NT2/D1 (cell line): ENCODE results near the gene MAML2.

Source experiments
- DNase-seq: peaks from one replicate; pipeline ENCODE4 v3.0.0-alpha.2; 2011; ENCODE audit warnings: low read depth, low spot score
- H3K27me3 ChIP-seq: 2 replicates; pipeline ENCODE4 v1.6.0; 2011; ENCODE audit warnings: mild to moderate bottlenecking; ENCODE audit not compliant: insufficient read length, insufficient read depth
- H3K36me3 ChIP-seq: 2 replicates; pipeline ENCODE4 v1.6.1; 2011; ENCODE audit warnings: mild to moderate bottlenecking, low read length, mixed read lengths; ENCODE audit not compliant: insufficient read depth, insufficient read length
- H3K4me1 ChIP-seq: 2 replicates; pipeline ENCODE4 v1.5.1; 2011; ENCODE audit not compliant: insufficient read depth, insufficient read length
- H3K4me3 ChIP-seq: 2 replicates; pipeline ENCODE4 v1.5.1; 2011; ENCODE audit warnings: low read depth; ENCODE audit not compliant: insufficient read length
- H3K9ac ChIP-seq: 2 replicates; pipeline ENCODE4 v1.6.0; 2011; ENCODE audit warnings: low read depth; ENCODE audit not compliant: insufficient read length
- H3K9me3 ChIP-seq: 2 replicates; pipeline ENCODE4 v1.5.1; 2011; ENCODE audit warnings: mild to moderate bottlenecking, low read length; ENCODE audit not compliant: insufficient read depth
- SUZ12 ChIP-seq: IDR thresholded peaks from 2 replicates; pipeline ENCODE4 v1.6.1; 2011; ENCODE audit not compliant: insufficient read length, insufficient read depth; ENCODE audit errors: extremely low read depth
- YY1 ChIP-seq: IDR thresholded peaks from 2 replicates; pipeline ENCODE4 v1.6.1; 2011; ENCODE audit not compliant: insufficient read length, insufficient read depth
- ZNF274 ChIP-seq: IDR thresholded peaks from 2 replicates; pipeline ENCODE4 v1.6.1; 2011; ENCODE audit warnings: mild to moderate bottlenecking, low read depth, low read length

Gene MAML2

GRCh38 chr11:96173906-96174305 is 169.1 kb downstream of the MAML2 start:
- H3K27me3 ChIP-seq: no peaks in the 10 kb centered on the region
- no peaks in the 10 kb centered on the region for H3K4me1 ChIP-seq
- TF ChIP-seq ZNF274 (no peak), SUZ12 (no peak), YY1 (no peak)
- no peaks in the 10 kb centered on the region; the same call in 1 of the 2 replicates for H3K9me3 ChIP-seq
- no peak overlapping the region for H3K9ac ChIP-seq
- peaks cover 3% of the 10 kb centered on the region for H3K36me3 ChIP-seq
- H3K4me3 ChIP-seq: no peak overlapping the region
- no peak for DNase-seq

GRCh38 chr11:96173422-96173821 is 169.6 kb downstream of the MAML2 start:
- Histone ChIP-seq H3K9ac (no peak overlapping the region), H3K9me3 (no peaks in the 10 kb centered on the region), H3K4me1 (no peaks in the 10 kb centered on the region), H3K27me3 (no peaks in the 10 kb centered on the region), H3K4me3 (no peak overlapping the region), H3K36me3 (peaks cover 3% of the 10 kb centered on the region)
- TF ChIP-seq YY1 (no peak), SUZ12 (no peak), ZNF274 (no peak)
- no peak for DNase-seq

GRCh38 chr11:96172604-96173003 is 170.4 kb downstream of the MAML2 start:
- no peak for TF ChIP-seq YY1
- no peak for TF ChIP-seq SUZ12
- TF ChIP-seq ZNF274: no peak
- no peak overlapping the region for H3K4me3 ChIP-seq

GRCh38 chr11:96169250-96169649 is 173.7 kb downstream of the MAML2 start:
- Histone ChIP-seq H3K36me3 (peaks cover 3% of the 10 kb centered on the region), H3K4me3 (no peak overlapping the region)

More at GRCh38 chr11:96172604-96173003, 170.4 kb downstream of the MAML2 start:
- H3K9ac ChIP-seq: no peak overlapping the region
- peaks cover 3% of the 10 kb centered on the region for H3K36me3 ChIP-seq
- no peaks in the 10 kb centered on the region for H3K4me1 ChIP-seq
- no peaks in the 10 kb centered on the region for H3K27me3 ChIP-seq
- no peak for DNase-seq
- no peaks in the 10 kb centered on the region for H3K9me3 ChIP-seq

GRCh38 chr11:96168623-96169022 is 174.4 kb downstream of the MAML2 start:
- no peak overlapping the region for H3K9ac ChIP-seq
- no peaks in the 10 kb centered on the region for H3K9me3 ChIP-seq
- peaks cover 3% of the 10 kb centered on the region for H3K36me3 ChIP-seq
- DNase-seq: no peak
- no peaks in the 10 kb centered on the region for H3K4me1 ChIP-seq
- no peaks in the 10 kb centered on the region for H3K27me3 ChIP-seq
- TF ChIP-seq ZNF274 (no peak), YY1 (no peak), SUZ12 (no peak)
- H3K4me3 ChIP-seq: no peak overlapping the region

More at GRCh38 chr11:96169250-96169649, 173.7 kb downstream of the MAML2 start:
- no peak for TF ChIP-seq YY1
- no peak for TF ChIP-seq SUZ12
- TF ChIP-seq ZNF274: no peak
- Histone ChIP-seq H3K4me1 (no peaks in the 10 kb centered on the region), H3K9me3 (no peaks in the 10 kb centered on the region), H3K27me3 (no peaks in the 10 kb centered on the region), H3K9ac (no peak overlapping the region)
- no peak for DNase-seq

- DNase-seq: no peak
- Histone ChIP-seq H3K9me3 (no peaks in the 10 kb centered on the region), H3K36me3 (no peaks in the 10 kb centered on the region), H3K27me3 (no peaks in the 10 kb centered on the region), H3K4me3 (no peak overlapping the region), H3K9ac (no peak overlapping the region), H3K4me1 (no peaks in the 10 kb centered on the region)
- TF ChIP-seq SUZ12 (no peak), ZNF274 (no peak), YY1 (no peak)
These were observed 175.2 kb downstream of the MAML2 start for GRCh38 chr11:96167787-96168186.

- no peak for DNase-seq
- TF ChIP-seq ZNF274 (no peak), YY1 (no peak), SUZ12 (no peak)
- no peaks in the 10 kb centered on the region for H3K9me3 ChIP-seq
- H3K4me3 ChIP-seq: no peak overlapping the region
- no peaks in the 10 kb centered on the region for H3K4me1 ChIP-seq
- H3K9ac ChIP-seq: no peak overlapping the region
- no peaks in the 10 kb centered on the region for H3K36me3 ChIP-seq
- no peaks in the 10 kb centered on the region for H3K27me3 ChIP-seq
These were observed 175.7 kb downstream of the MAML2 start for GRCh38 chr11:96167203-96167758.
